Measurements from ENCODE around the gene NCOR2. TPM values are rescaled to one million over a fixed set of nuclear protein-coding genes. Genes with fewer than 3 reads are reported as not detected.

NCOR2 gene
- total and polyA plus RNA-seq, 2 of the 8 experiments (the other 6 are each of a cell fraction or from before 2014, with no cell fraction given) = 14.8 to 275 TPM

- FAIRE-seq (no peak), DNase-seq (ENCODE audit: low read depth in 1 of 2, low spot score in 2 of 2) (no peak)
- H2BK15ac ChIP-seq (ENCODE audit: low read length) = peak overlapping the region; percentile 96; the same call in 1 of the 2 replicates
- no peak overlapping the region for H3K14ac ChIP-seq (ENCODE audit: insufficient read length)
- no peaks in the 10 kb centered on the region for H3K36me3 ChIP-seq (ENCODE audit: control insufficient read depth in 2 of 4, insufficient read depth in 4 of 4, low read length in 3 of 4)
- H2BK5ac ChIP-seq (ENCODE audit: low read depth, low read length) = no peak overlapping the region
- peak overlapping the region; percentile 75; the same call in 1 of the 2 replicates for H2AK5ac ChIP-seq (ENCODE audit: low read depth, low read length)
- peak overlapping the region; percentile 27; the same call in 1 of the 2 replicates for H2BK12ac ChIP-seq (ENCODE audit: low read depth, low read length)
- H2BK120ac ChIP-seq (replicated peaks; ENCODE audit: low read depth, low read length) = no peak overlapping the region
- no peaks in the 10 kb centered on the region for H3K23me2 ChIP-seq (ENCODE audit: low read depth, low read length)
- WGBS, 2 experiments (ENCODE audit: extremely low coverage in 1 of 2, insufficient coverage in 1 of 2, insufficient read length in 1 of 2, insufficient replicate concordance in 2 of 2, low coverage in 1 of 2, low lambda C conversion rate in 2 of 2, missing lambda C conversion rate in 1 of 2) = 91% methylated on average over 10 of the region's 15 CpGs; no CpG with 5 or more reads in 1 of the 2 experiments
- no peaks in the 10 kb centered on the region for H4K20me1 ChIP-seq (replicated peaks in 1 of 2; ENCODE audit: control insufficient read depth in 1 of 2, insufficient read depth in 2 of 2, low read length in 2 of 2)
- H2AFZ ChIP-seq (ENCODE audit: low read length) = no peak overlapping the region
- H3K56ac ChIP-seq (replicated peaks; ENCODE audit: insufficient read length, low read depth, low read length) = no peak overlapping the region
- no peak overlapping the region for H3K27ac ChIP-seq (ENCODE audit: low read depth, low read length)
- H4K8ac ChIP-seq (ENCODE audit: extremely low read depth, insufficient read depth, low read length) = no peak overlapping the region
- no peak overlapping the region for H4K91ac ChIP-seq (replicated peaks; ENCODE audit: insufficient read length, low read length)
- no peaks in the 10 kb centered on the region for H3K79me1 ChIP-seq (ENCODE audit: low read depth, low read length)
- POLR2A ChIA-PET (ENCODE audit: partially characterized antibody) = no interaction called here
- H4K5ac ChIP-seq (ENCODE audit: insufficient read length, low read depth, low read length) = no peak overlapping the region
- no peak overlapping the region for H3K23ac ChIP-seq (ENCODE audit: insufficient read length)
- no peak overlapping the region for H3K4me3 ChIP-seq (ENCODE audit: extremely low read depth in 1 of 4, insufficient read depth in 2 of 4, low read depth in 3 of 4, low read length in 4 of 4)
- H3K18ac ChIP-seq (ENCODE audit: extremely low read depth, low read length) = no peak overlapping the region
- CTCF ChIA-PET (ENCODE audit: partially characterized antibody) = interaction anchor here (0.5 to 1.4 kb wide), 5 partner anchors 12 to 224 kb away, joined by 3 to 4 read pairs (median 3); no protein-coding TSS in a partner anchor
- H3K4me2 ChIP-seq (ENCODE audit: insufficient read depth in 1 of 2, low read depth in 2 of 2, low read length in 2 of 2) = no peak overlapping the region
- no peaks in the 10 kb centered on the region for H3K79me2 ChIP-seq (ENCODE audit: control insufficient read depth in 1 of 2, insufficient read depth in 2 of 2, low read length in 2 of 2)
- H3K9me3 ChIP-seq (ENCODE audit: insufficient read depth in 2 of 2, low read depth in 1 of 2, low read length in 1 of 2) = no peaks in the 10 kb centered on the region
- no peak overlapping the region for H2BK20ac ChIP-seq (ENCODE audit: low read length)
- H3K4ac ChIP-seq (replicated peaks; ENCODE audit: insufficient read length, low read depth, low read length) = no peak overlapping the region
- peaks cover 0 to 3% (median 0%) of the 10 kb centered on the region in 4 experiments; a peak in 2 of 7 replicates for H3K4me1 ChIP-seq (replicated peaks in 1 of 4; ENCODE audit: control insufficient read depth in 3 of 4, insufficient read depth in 4 of 4, low read length in 3 of 4)
- H3K27me3 ChIP-seq (replicated peaks in 1 of 4; ENCODE audit: control insufficient read depth in 3 of 4, extremely low read depth in 1 of 4, insufficient read depth in 3 of 4, low read length in 3 of 4) = 0 out of 7 replicates have a peak, but pooled peaks cover 0 to 2% (median 0%) of the 10 kb centered on the region in 4 experiments
- no peak overlapping the region for H3K9ac ChIP-seq (replicated peaks in 1 of 4; ENCODE audit: extremely low read depth in 1 of 4, low read depth in 3 of 4, low read length in 3 of 4)
- no peak for TF ChIP-seq HDAC6 (IDR thresholded peaks at IDR 0.05; ENCODE audit: low read depth, low read length)
- no peak for TF ChIP-seq ZNF274 (IDR thresholded peaks at IDR 0.05; ENCODE audit: borderline replicate concordance, extremely low read depth, low read length)
- no peak for TF ChIP-seq PHF8 (conservative IDR thresholded peaks at IDR 0.05; ENCODE audit: low read depth, low read length)
- TF ChIP-seq SP2 (IDR thresholded peaks at IDR 0.05; ENCODE audit: low read length) = no peak
- no peak for TF ChIP-seq EGR1 (IDR thresholded peaks at IDR 0.05; ENCODE audit: borderline replicate concordance, low read depth, low read length)
- TF ChIP-seq CREB1 (IDR thresholded peaks at IDR 0.05) = no peak
- no peak for TF ChIP-seq CTBP2 (IDR thresholded peaks at IDR 0.05; ENCODE audit: borderline replicate concordance, insufficient read depth, insufficient read length, low read length)
- no peak for TF ChIP-seq E2F6 (IDR thresholded peaks at IDR 0.05)
Measured at GRCh38 chr12:124611559-124612409, 44.4 kb upstream of the NCOR2 start.

Measured in H1 (cell line).